Fibroblast of the aortic adventitia (primary cell): ENCODE measurements around the gene MLX. TPM values are rescaled to one million over a fixed set of nuclear protein-coding genes. Genes with fewer than 3 reads are reported as not detected.
"Not testable (repeated sequence)": the region's sequence is repeated elsewhere in the genome, so short reads cannot be mapped to it uniquely, and the experiment has no call there.

Source experiments
- DNase-seq: peaks from one replicate; pipeline ENCODE4 v3.0.0-alpha.2; 2010; ENCODE audit warnings: low read depth
- H3K4me3 ChIP-seq: 2 replicates; pipeline ENCODE4 v1.5.1; 2011; ENCODE audit warnings: low read depth, mild to moderate bottlenecking, control low read depth, low read length, moderate library complexity
- total RNA-seq: library from RNA; depleted of rRNA; stranded (reverse); fragments of >200 nt; gene quantifications from 2 replicates; pipeline ENCODE4 v1.2.3, GENCODE V29; 2012; ENCODE audit warnings: low replicate concordance
- TF ChIP-seq, protein P1 (sequence below): IDR thresholded peaks from 2 replicates; pipeline ENCODE4 v1.5.1; 2011; ENCODE audit warnings: mild to moderate bottlenecking, low read length, control low read depth, inconsistent platforms; ENCODE audit not compliant: insufficient read depth

The MLX gene
- total RNA-seq, 1 donor: 41.8 TPM

DNA sequence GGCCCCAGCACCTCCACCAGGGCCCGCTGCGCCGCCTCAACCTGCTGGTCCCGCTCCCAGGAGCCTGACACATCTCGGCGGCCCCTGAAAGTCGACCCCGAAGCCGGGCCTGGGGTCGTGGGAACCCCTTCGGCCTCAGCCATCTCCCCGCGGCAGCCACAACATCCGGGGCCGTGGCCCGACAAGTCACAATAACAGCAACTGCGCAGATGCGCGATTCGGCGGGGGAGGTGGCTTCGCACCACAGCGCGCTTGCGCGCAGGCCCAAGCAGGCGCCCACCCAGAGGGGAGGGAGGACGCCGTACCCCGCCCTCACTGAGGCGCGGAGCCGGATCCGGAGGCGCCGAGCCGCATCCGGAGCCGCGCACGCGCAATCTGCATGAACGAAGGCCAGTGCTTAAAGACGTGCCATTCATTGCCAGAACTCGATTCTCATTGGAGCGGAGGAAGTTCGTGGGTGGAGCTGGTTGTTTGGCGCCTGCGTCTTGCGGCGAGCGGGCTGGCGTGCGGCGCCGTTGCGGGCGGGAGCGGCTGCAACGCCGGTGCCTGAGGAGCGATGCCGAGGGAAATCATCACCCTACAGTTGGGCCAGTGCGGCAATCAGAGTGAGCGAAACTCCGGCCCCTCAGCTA, 42.4 kb downstream of the MLX start, which contains the start of the genes RETREG3 and TUBG1:
Gene RETREG3 (minus strand): TSS at position 193 of the 632 bp plus-strand sequence. CDS start 50 bp downstream, at position 143.
Gene TUBG1 (plus strand): TSS at position 502 of the 632 bp plus-strand sequence. CDS start 55 bp downstream, at position 557.
- TF ChIP-seq, protein P1, sequence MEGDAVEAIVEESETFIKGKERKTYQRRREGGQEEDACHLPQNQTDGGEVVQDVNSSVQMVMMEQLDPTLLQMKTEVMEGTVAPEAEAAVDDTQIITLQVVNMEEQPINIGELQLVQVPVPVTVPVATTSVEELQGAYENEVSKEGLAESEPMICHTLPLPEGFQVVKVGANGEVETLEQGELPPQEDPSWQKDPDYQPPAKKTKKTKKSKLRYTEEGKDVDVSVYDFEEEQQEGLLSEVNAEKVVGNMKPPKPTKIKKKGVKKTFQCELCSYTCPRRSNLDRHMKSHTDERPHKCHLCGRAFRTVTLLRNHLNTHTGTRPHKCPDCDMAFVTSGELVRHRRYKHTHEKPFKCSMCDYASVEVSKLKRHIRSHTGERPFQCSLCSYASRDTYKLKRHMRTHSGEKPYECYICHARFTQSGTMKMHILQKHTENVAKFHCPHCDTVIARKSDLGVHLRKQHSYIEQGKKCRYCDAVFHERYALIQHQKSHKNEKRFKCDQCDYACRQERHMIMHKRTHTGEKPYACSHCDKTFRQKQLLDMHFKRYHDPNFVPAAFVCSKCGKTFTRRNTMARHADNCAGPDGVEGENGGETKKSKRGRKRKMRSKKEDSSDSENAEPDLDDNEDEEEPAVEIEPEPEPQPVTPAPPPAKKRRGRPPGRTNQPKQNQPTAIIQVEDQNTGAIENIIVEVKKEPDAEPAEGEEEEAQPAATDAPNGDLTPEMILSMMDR: peak; percentile 65
- peak; percentile 99 for DNase-seq
- peak within 1 kb of the TSS; percentile 98 for H3K4me3 ChIP-seq

DNA sequence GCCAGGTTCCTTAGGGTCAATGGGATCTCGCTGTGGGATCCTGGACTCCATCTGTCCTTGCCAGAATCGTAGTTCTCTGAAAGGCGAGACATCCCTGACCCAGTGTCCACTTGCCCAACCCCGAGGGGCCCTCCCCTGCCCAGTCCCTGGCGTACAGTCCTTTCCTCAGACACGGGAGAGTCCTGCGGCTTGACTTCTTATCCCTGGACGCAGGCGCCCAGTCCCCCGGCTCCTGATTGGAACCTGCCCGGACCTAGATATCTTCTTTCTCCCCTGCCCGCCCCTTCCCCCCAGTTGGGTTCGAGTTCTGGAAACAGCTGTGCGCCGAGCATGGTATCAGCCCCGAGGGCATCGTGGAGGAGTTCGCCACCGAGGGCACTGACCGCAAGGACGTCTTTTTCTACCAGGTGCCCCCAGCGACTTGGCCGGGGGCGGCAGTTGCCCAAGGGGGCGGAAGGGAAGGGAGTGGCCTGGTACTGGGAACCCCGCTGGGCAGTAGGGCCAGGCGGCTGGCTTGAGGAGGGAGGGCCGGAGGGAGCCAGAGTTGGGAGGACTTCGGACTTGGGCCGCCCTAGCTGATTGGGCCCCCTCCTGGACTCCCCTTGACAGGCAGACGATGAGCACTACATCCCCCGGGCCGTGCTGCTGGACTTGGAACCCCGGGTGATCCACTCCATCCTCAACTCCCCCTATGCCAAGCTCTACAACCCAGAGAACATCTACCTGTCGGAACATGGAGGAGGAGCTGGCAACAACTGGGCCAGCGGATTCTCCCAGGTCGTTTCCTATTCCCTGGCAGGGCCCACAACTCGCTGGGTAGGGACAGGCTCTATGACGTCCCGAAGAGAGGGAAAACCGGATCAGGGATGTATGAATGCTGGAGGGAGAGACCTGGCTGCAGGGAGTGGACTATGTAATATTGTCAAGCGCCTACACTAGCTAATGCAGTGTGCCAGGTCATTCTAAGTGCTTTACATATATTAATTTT, 43.2 kb downstream of the MLX start:
- DNase-seq: not testable (repeated sequence)

GRCh38 chr17:42612013-42612412, 45.1 kb downstream of the MLX start:
- no peak for DNase-seq
- H3K4me3 ChIP-seq: no peak overlapping the region
- TF ChIP-seq, protein P1: no peak

More for the DNA sequence above, 43.2 kb downstream of the MLX start:
- H3K4me3 ChIP-seq: peak overlapping the region; percentile 86

- TF ChIP-seq, protein P1: no peak
- H3K4me3 ChIP-seq: no peak overlapping the region
- no peak for DNase-seq
These were observed 46.9 kb downstream of the MLX start for GRCh38 chr17:42613699-42614295.

- DNase-seq: no peak
- TF ChIP-seq, protein P1: no peak
- no peak overlapping the region for H3K4me3 ChIP-seq
These were observed 51.1 kb downstream of the MLX start for GRCh38 chr17:42617956-42618431.

DNA sequence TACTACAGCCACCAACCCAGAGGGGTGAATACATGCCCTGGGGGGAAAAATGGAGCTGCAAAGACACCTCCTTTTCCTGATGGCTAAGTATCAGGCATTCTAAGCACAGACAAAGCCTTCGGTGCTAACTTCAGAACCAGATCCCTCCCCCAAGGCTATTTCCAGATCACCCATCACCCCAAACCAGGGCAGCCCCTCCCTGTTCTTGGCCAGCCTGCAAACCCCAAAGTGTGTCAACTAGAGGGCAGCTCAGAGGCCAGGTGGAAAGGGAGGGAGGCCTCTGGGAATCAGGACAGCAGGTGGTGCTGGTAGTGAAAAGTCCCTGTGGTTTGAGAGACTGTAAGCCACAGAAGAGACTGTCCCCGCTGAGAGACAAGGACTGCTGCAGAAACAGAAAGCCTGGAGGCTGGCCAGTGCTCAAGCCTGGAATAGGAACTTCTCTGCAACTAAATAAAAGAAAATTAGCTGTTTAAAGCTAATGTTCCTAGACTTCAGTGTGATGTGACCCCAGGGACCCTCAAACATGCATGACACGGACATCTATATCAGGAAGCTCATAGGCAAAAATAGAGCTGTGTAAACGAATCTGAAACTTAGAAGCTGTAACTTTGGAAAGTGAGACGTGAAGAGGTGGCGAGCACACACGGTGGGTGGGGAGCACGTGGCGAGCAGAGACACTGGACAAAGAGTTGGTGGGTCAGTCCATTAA, 51.7 kb downstream of the MLX start:
- TF ChIP-seq, protein P1: no peak
- no peak for DNase-seq
- H3K4me3 ChIP-seq: no peak overlapping the region

DNA sequence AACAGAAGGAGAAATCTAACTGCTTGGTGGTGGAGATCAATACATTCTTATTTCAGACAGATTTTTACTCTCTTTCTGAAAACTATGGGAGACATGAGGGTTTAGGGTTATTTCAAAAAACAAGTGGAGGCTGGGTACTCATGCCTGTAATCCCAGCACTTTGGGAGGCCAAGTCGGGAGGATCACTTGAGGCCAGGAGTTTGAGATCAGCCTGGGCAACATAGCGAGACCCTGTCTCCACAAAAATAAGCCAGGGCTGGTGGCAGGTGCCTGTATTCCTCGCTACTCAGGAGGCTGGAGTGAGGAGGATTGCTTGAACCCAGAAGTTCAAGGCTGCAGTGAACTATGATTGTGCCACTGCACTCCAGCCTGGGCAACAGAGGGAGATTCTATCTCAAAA, 55.1 kb downstream of the MLX start:
- not testable (repeated sequence) for DNase-seq

More for the DNA sequence above, 55.1 kb downstream of the MLX start:
- not testable (repeated sequence) for H3K4me3 ChIP-seq
